NT2/D1 (cell line): ENCODE measurements around the gene ICOSLG.
"Not testable (repeated sequence)": the region's sequence is repeated elsewhere in the genome, so short reads cannot be mapped to it uniquely, and the experiment has no call there.

Experiments used
- SUZ12 ChIP-seq: IDR thresholded peaks from 2 replicates; pipeline ENCODE4 v1.6.1; 2011; ENCODE audit not compliant: insufficient read length, insufficient read depth; ENCODE audit errors: extremely low read depth
- YY1 ChIP-seq: IDR thresholded peaks from 2 replicates; pipeline ENCODE4 v1.6.1; 2011; ENCODE audit not compliant: insufficient read length, insufficient read depth
- ZNF274 ChIP-seq: IDR thresholded peaks from 2 replicates; pipeline ENCODE4 v1.6.1; 2011; ENCODE audit warnings: mild to moderate bottlenecking, low read depth, low read length

- not testable (repeated sequence) for TF ChIP-seq YY1, SUZ12, ZNF274
Measured at GRCh38 chr21:44218461-44218860, 22.3 kb downstream of the ICOSLG start.
